Liver (tissue), 9 donors: ENCODE measurements around the gene UBE3B. TPM values are rescaled to one million over a fixed set of nuclear protein-coding genes. Genes with fewer than 3 reads are reported as not detected.

Experiments used
- DNase-seq: peaks from one replicate; pipeline ENCODE4 v3.0.0-alpha.2; 2017; ENCODE audit warnings: low spot score
- H3K27ac ChIP-seq, 2 donors: one replicate each; pipeline ENCODE4 v1.7.0; 2013; ENCODE audit warnings: inconsistent platforms in 2 of 2, low read length in 2 of 2, control low read depth in 1 of 2, low read depth in 1 of 2, mild to moderate bottlenecking in 1 of 2
- H3K27me3 ChIP-seq, 4 donors: one replicate each; pipeline versions ENCODE4 v1.6.1 to v1.7.0; 2013; ENCODE audit warnings: low read length in 3 of 4, inconsistent platforms in 1 of 4, mild to moderate bottlenecking in 1 of 4, moderate library complexity in 1 of 4; ENCODE audit not compliant: control insufficient read depth in 4 of 4, insufficient read depth in 4 of 4
- H3K36me3 ChIP-seq, 4 donors: one replicate each; pipeline versions ENCODE4 v1.6.1 to v1.7.0; 2013; ENCODE audit warnings: low read length in 3 of 4, mild to moderate bottlenecking in 3 of 4, low read depth in 1 of 4, moderate library complexity in 1 of 4; ENCODE audit not compliant: control insufficient read depth in 4 of 4, insufficient read depth in 3 of 4
- H3K4me1 ChIP-seq, 4 donors: one replicate each; pipeline versions ENCODE4 v1.6.1 to v1.7.0; 2013; ENCODE audit warnings: low read length in 3 of 4, mild to moderate bottlenecking in 3 of 4, moderate library complexity in 1 of 4; ENCODE audit not compliant: control insufficient read depth in 4 of 4, insufficient read depth in 4 of 4
- H3K4me3 ChIP-seq, 3 donors: one replicate each; pipeline versions ENCODE4 v1.6.1 to v1.7.0; 2013; ENCODE audit warnings: low read length in 3 of 3, control low read depth in 1 of 3, low read depth in 1 of 3, mild to moderate bottlenecking in 1 of 3
- H3K9ac ChIP-seq, 2 donors: one replicate each; pipeline ENCODE4 v1.7.0; 2013; ENCODE audit warnings: low read length in 2 of 2, mild to moderate bottlenecking in 2 of 2, moderate library complexity in 2 of 2, control low read depth in 1 of 2, low read depth in 1 of 2
- H3K9me3 ChIP-seq, 4 donors: one replicate each; pipeline versions ENCODE4 v1.6.1 to v1.7.0; 2013; ENCODE audit warnings: low read length in 3 of 4; ENCODE audit not compliant: control insufficient read depth in 4 of 4
- FOXA1 ChIP-seq: IDR thresholded peaks from 2 replicates; pipeline ENCODE4 v1.6.1; 2016; ENCODE audit warnings: antibody characterized with exemption
- FOXA2 ChIP-seq: IDR thresholded peaks from 2 replicates; pipeline ENCODE4 v1.6.1; 2016; ENCODE audit warnings: antibody characterized with exemption
- GABPA ChIP-seq, 2 donors: IDR thresholded peaks in 1 of 2; conservative IDR thresholded peaks in 1 of 2; 2 replicates each; pipeline ENCODE4 v1.6.1; 2016; ENCODE audit warnings: antibody characterized with exemption in 2 of 2, mild to moderate bottlenecking in 1 of 2, moderate library complexity in 1 of 2
- HNF4A ChIP-seq, 2 donors: conservative IDR thresholded peaks; 2 replicates each; pipeline ENCODE4 v1.6.1; 2016; ENCODE audit warnings: antibody characterized with exemption in 2 of 2, mild to moderate bottlenecking in 2 of 2
- HNF4G ChIP-seq: IDR thresholded peaks from 2 replicates; pipeline ENCODE4 v1.6.1; 2016; ENCODE audit warnings: antibody characterized with exemption
- JUND ChIP-seq, 2 donors: IDR thresholded peaks; 2 replicates each; pipeline ENCODE4 v1.6.1; 2016; ENCODE audit warnings: antibody characterized with exemption in 2 of 2
- NR2F2 ChIP-seq: IDR thresholded peaks from 2 replicates; pipeline ENCODE4 v1.6.1; 2016; ENCODE audit warnings: antibody characterized with exemption
- RAD21 ChIP-seq, 2 donors: IDR thresholded peaks; 2 replicates each; pipeline ENCODE4 v1.6.1; 2016; ENCODE audit warnings: antibody characterized with exemption in 2 of 2, mild to moderate bottlenecking in 2 of 2
- SP1 ChIP-seq: IDR thresholded peaks from 2 replicates; pipeline ENCODE4 v1.6.1; 2018; ENCODE audit warnings: antibody characterized with exemption, mild to moderate bottlenecking
- YY1 ChIP-seq: IDR thresholded peaks from 2 replicates; pipeline ENCODE4 v1.6.1; 2016; ENCODE audit warnings: antibody characterized with exemption, mild to moderate bottlenecking
- whole genome bisulfite sequencing: extraction: QIAGEN DNeasy Blood & Tissue Kit; methylation state at CpG from one replicate; pipeline ENCODE4 v1.1.7; 2013; 5-methylcytosine and 5-hydroxymethylcytosine counted together
- polyA plus RNA-seq, 2 donors: library from polyadenylated mRNA; stranded (reverse) in 1 of 2; unstranded in 1 of 2; fragments of 200-250 nt in 1 of 2; fragments of >200 nt in 1 of 2; fragmentation: Nextera tagmentation in 1 of 2; extraction: Ambion mirVana in 1 of 2; gene quantifications; one replicate each; pipeline versions ENCODE4 v1.2.1 to v1.2.3, GENCODE V29; 2013 to 2015
- total RNA-seq, 2 donors: library from RNA; depleted of rRNA; stranded (reverse); fragments of >200 nt; gene quantifications; one replicate each; pipeline ENCODE4 v1.2.3, GENCODE V29; 2014
- TF ChIP-seq, protein P1 (sequence below): IDR thresholded peaks from 2 replicates; pipeline ENCODE4 v1.6.1; 2016; ENCODE audit warnings: antibody characterized with exemption, mild to moderate bottlenecking
- TF ChIP-seq, protein P2 (sequence below): IDR thresholded peaks from 2 replicates; pipeline ENCODE4 v1.6.1; 2016; ENCODE audit warnings: antibody characterized with exemption
- TF ChIP-seq, protein P3 (sequence below): IDR thresholded peaks from 2 replicates; pipeline ENCODE4 v1.6.1; 2016; ENCODE audit warnings: antibody characterized with exemption
- TF ChIP-seq, protein P4 (sequence below): IDR thresholded peaks from 2 replicates; pipeline ENCODE4 v1.6.1; 2016; ENCODE audit warnings: antibody characterized with exemption
- donor health status: healthy.
- donor health status: healthy.
- donor health status: healthy.
- donor health status: healthy.
- donor health status: healthy.

Gene UBE3B
- total and polyA plus RNA-seq, 4 donors = 9.3 to 43.4 (median 24.1) TPM

DNA sequence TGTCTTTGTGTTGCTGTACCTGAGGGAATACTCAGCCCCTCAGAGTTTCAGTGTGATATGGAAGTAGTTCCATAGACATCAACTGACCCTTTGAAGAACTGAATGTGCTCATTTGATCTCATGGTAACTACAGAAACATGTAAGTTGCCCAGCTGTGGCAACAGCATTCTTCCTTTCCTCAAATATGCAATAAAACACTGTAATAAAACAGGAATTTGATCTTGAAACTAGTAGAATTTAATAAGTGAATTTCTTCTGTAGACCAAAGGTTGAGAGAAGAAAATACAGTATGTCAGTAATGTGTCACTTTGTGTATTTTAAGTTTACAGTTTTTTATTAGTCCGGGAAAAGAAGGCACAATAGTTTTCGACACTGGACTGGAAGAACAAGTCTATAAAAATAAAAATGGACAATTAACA lies 32.2 kb upstream of the UBE3B start:
- no peak for DNase-seq
- Histone ChIP-seq H3K27ac (no peak overlapping the region), H3K4me1 (peaks cover 0 to 9% (median 4%) of the 10 kb centered on the region in 4 donors), H3K36me3 (peaks cover 0 to 9% (median 4%) of the 10 kb centered on the region in 4 donors), H3K9ac (no peak overlapping the region), H3K27me3 (no peaks in the 10 kb centered on the region), H3K4me3 (no peak overlapping the region), H3K9me3 (no peaks in the 10 kb centered on the region)
- no peak for TF ChIP-seq YY1
- no peak for TF ChIP-seq HNF4A (conservative IDR thresholded peaks at IDR 0.05)
- TF ChIP-seq NR2F2 = no peak
- TF ChIP-seq JUND (IDR thresholded peaks at IDR 0.05) = no peak
- TF ChIP-seq, protein P1, sequence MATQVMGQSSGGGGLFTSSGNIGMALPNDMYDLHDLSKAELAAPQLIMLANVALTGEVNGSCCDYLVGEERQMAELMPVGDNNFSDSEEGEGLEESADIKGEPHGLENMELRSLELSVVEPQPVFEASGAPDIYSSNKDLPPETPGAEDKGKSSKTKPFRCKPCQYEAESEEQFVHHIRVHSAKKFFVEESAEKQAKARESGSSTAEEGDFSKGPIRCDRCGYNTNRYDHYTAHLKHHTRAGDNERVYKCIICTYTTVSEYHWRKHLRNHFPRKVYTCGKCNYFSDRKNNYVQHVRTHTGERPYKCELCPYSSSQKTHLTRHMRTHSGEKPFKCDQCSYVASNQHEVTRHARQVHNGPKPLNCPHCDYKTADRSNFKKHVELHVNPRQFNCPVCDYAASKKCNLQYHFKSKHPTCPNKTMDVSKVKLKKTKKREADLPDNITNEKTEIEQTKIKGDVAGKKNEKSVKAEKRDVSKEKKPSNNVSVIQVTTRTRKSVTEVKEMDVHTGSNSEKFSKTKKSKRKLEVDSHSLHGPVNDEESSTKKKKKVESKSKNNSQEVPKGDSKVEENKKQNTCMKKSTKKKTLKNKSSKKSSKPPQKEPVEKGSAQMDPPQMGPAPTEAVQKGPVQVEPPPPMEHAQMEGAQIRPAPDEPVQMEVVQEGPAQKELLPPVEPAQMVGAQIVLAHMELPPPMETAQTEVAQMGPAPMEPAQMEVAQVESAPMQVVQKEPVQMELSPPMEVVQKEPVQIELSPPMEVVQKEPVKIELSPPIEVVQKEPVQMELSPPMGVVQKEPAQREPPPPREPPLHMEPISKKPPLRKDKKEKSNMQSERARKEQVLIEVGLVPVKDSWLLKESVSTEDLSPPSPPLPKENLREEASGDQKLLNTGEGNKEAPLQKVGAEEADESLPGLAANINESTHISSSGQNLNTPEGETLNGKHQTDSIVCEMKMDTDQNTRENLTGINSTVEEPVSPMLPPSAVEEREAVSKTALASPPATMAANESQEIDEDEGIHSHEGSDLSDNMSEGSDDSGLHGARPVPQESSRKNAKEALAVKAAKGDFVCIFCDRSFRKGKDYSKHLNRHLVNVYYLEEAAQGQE = no peak
- TF ChIP-seq, protein P2, sequence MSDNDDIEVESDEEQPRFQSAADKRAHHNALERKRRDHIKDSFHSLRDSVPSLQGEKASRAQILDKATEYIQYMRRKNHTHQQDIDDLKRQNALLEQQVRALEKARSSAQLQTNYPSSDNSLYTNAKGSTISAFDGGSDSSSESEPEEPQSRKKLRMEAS = no peak
- no peak for TF ChIP-seq FOXA2
- TF ChIP-seq, protein P3, sequence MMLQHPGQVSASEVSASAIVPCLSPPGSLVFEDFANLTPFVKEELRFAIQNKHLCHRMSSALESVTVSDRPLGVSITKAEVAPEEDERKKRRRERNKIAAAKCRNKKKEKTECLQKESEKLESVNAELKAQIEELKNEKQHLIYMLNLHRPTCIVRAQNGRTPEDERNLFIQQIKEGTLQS = no peak
- TF ChIP-seq, protein P4, sequence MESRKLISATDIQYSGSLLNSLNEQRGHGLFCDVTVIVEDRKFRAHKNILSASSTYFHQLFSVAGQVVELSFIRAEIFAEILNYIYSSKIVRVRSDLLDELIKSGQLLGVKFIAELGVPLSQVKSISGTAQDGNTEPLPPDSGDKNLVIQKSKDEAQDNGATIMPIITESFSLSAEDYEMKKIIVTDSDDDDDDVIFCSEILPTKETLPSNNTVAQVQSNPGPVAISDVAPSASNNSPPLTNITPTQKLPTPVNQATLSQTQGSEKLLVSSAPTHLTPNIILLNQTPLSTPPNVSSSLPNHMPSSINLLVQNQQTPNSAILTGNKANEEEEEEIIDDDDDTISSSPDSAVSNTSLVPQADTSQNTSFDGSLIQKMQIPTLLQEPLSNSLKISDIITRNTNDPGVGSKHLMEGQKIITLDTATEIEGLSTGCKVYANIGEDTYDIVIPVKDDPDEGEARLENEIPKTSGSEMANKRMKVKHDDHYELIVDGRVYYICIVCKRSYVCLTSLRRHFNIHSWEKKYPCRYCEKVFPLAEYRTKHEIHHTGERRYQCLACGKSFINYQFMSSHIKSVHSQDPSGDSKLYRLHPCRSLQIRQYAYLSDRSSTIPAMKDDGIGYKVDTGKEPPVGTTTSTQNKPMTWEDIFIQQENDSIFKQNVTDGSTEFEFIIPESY = no peak
- no peak for TF ChIP-seq HNF4G
- 82% methylated on average over 2 of the region's 2 CpGs for WGBS

DNA sequence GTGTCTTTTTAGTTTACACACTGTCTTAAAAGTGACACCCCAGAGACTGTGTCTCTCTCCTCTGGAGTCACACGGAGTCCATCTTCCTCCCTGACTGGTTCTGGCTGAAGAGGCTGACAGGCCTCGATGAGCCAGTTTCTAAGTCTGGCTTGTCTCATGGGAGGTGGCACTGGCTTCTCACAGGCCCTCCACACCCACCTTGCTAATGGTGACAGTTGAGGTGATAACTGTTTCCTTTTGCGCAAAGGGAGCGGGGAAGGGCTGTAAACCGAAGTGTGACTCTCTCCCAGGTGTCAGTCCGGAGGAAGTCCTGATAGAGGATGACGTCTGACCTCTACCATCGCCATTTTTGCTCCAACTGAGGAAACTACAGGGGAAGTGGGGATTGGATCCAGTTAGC lies 30.6 kb upstream of the UBE3B start:
- Histone ChIP-seq H3K9ac (no peak overlapping the region), H3K4me1 (peaks cover 0 to 9% (median 4%) of the 10 kb centered on the region in 4 donors), H3K9me3 (no peaks in the 10 kb centered on the region), H3K27me3 (no peaks in the 10 kb centered on the region), H3K4me3 (no peak overlapping the region), H3K36me3 (peaks cover 4 to 18% (median 8%) of the 10 kb centered on the region in 4 donors), H3K27ac (no peak overlapping the region)
- no peak for DNase-seq
- TF ChIP-seq RAD21 (IDR thresholded peaks at IDR 0.05) (no peak), HNF4G (no peak), FOXA1 (no peak), SP1 (no peak), GABPA (IDR thresholded peaks at IDR 0.05 in 1 of 2, conservative IDR thresholded peaks at IDR 0.05 in 1 of 2) (no peak)
- 84% methylated on average over 8 of the region's 8 CpGs for WGBS
